Right cardiac atrium (tissue), 5 donors: ENCODE measurements around the gene CD163L1. TPM values are rescaled to one million over a fixed set of nuclear protein-coding genes. Genes with fewer than 3 reads are reported as not detected.
"Not testable (repeated sequence)": the region's sequence is repeated elsewhere in the genome, so short reads cannot be mapped to it uniquely, and the experiment has no call there.

Experiments used
- ATAC-seq, 2 donors: fragments of 200-7000 bp; cut with Tn5 transposase; one replicate each; pipeline versions ENCODE4 v1.8.0 to v1.9.1; 2020; ENCODE audit warnings: moderate library complexity in 2 of 2, mild to moderate bottlenecking in 1 of 2
- DNase-seq, 3 donors: peaks; one replicate each; pipeline ENCODE4 v3.0.0-alpha.2; 2020
- H3K27ac ChIP-seq: one replicate; pipeline ENCODE4 v1.5.1; 2013; ENCODE audit warnings: mild to moderate bottlenecking, low read length, control low read depth, moderate library complexity
- H3K27me3 ChIP-seq: one replicate; pipeline ENCODE4 v1.6.1; 2013; ENCODE audit not compliant: control insufficient read depth, insufficient read depth
- H3K4me1 ChIP-seq: one replicate; pipeline ENCODE4 v1.6.1; 2013; ENCODE audit warnings: low read length; ENCODE audit not compliant: control insufficient read depth, insufficient read depth
- H3K4me3 ChIP-seq: one replicate; pipeline ENCODE4 v1.5.1; 2013; ENCODE audit warnings: low read length, control low read depth
- H3K9me3 ChIP-seq: one replicate; pipeline ENCODE4 v1.6.1; 2013; ENCODE audit warnings: low read length; ENCODE audit not compliant: control insufficient read depth
- WGBS: extraction: QIAGEN DNeasy Blood & Tissue Kit; methylation state at CpG from one replicate; pipeline ENCODE4 v1.1.7; 2013; 5-methylcytosine and 5-hydroxymethylcytosine counted together
- intact Hi-C, 4 donors: fragments of 100-400 bp; cut with DNase I; formaldehyde crosslinking; loops; one replicate each; pipeline versions ENCODE4 v1.11.0 to v1.14.0; 2022 to 2023
- polyA plus RNA-seq: library from polyadenylated mRNA; stranded (reverse); fragments of 200-250 nt; gene quantifications from one replicate; pipeline ENCODE4 v1.2.3, GENCODE V29; 2013
- total RNA-seq, 4 donors: library from RNA; stranded (reverse); fragmentation: NEBNext Ultra II Directional; extraction: Animal tissue kit (Norgen Biotek cat#: 25700); gene quantifications; one replicate each; pipeline ENCODE4 v1.2.1, GENCODE V29; 2021
- donor health status: healthy with polysubstance abuse.
- donor health status: DM: no; HTN: yes; CAD: no.
- donor health status: DM: no; HTN: no; CAD: no.
- donor health status: DM: no; HTN: yes; CAD: no; lungs with severe emphysema.
- donor health status: DM: yes; HTN: yes; CAD: no.

Gene CD163L1
- total and polyA plus RNA-seq, 5 donors: 0.66 to 5.7 (median 3.7) TPM

- H3K27me3 ChIP-seq: no peaks in the 10 kb centered on the region
- ATAC-seq: no peak
- intact Hi-C loops: no loop called here
- WGBS: 79% methylated on average over 1 of the region's 1 CpG
- no peak for DNase-seq
- H3K27ac ChIP-seq: no peak overlapping the region
- H3K4me1 ChIP-seq: no peaks in the 10 kb centered on the region
- H3K4me3 ChIP-seq: no peak overlapping the region
- no peaks in the 10 kb centered on the region for H3K9me3 ChIP-seq
Measured at GRCh38 chr12:7448099-7448498, 4.1 kb upstream of the CD163L1 start.

- ATAC-seq: no peak
- Histone ChIP-seq H3K4me3 (no peak overlapping the region), H3K9me3 (no peaks in the 10 kb centered on the region), H3K4me1 (no peaks in the 10 kb centered on the region), H3K27me3 (no peaks in the 10 kb centered on the region), H3K27ac (no peak overlapping the region)
- intact Hi-C loops: no loop called here
- WGBS: 67% methylated on average over 4 of the region's 4 CpGs
- DNase-seq: no peak
Measured at GRCh38 chr12:7444537-7444936, 584 bp upstream of the CD163L1 start.

GRCh38 chr12:7441216-7441615 lies 2.7 kb downstream of the CD163L1 start:
- DNase-seq (no peak), ATAC-seq (no peak)
- 91% methylated on average over 1 of the region's 1 CpG for WGBS
- intact Hi-C loops: no loop called here
- no peaks in the 10 kb centered on the region for H3K9me3 ChIP-seq
- no peaks in the 10 kb centered on the region for H3K4me1 ChIP-seq
- no peak overlapping the region for H3K27ac ChIP-seq
- no peak overlapping the region for H3K4me3 ChIP-seq
- H3K27me3 ChIP-seq: no peaks in the 10 kb centered on the region

GRCh38 chr12:7439579-7440505 lies 4.1 kb downstream of the CD163L1 start:
- H3K27me3 ChIP-seq: no peaks in the 10 kb centered on the region
- intact Hi-C loops: no loop called here
- peak overlapping the region; percentile 28 for H3K4me3 ChIP-seq
- ATAC-seq (peak; percentile 71 to 82), DNase-seq (peak; percentile 41 to 65 (median 56))
- no peak overlapping the region for H3K27ac ChIP-seq
- WGBS: 13% methylated on average over 84 of the region's 84 CpGs
- no peaks in the 10 kb centered on the region for H3K9me3 ChIP-seq
- no peaks in the 10 kb centered on the region for H3K4me1 ChIP-seq

GRCh38 chr12:7438291-7438995 lies 5.5 kb downstream of the CD163L1 start:
- 83% methylated on average over 8 of the region's 8 CpGs for WGBS
- H3K27me3 ChIP-seq, H3K9me3 ChIP-seq, ATAC-seq, H3K4me1 ChIP-seq, DNase-seq, H3K27ac ChIP-seq, H3K4me3 ChIP-seq, intact Hi-C loops: not testable (repeated sequence)

- H3K9me3 ChIP-seq, H3K27me3 ChIP-seq, ATAC-seq, H3K4me3 ChIP-seq, H3K27ac ChIP-seq, H3K4me1 ChIP-seq, intact Hi-C loops, DNase-seq: not testable (repeated sequence)
- WGBS: 90% methylated on average over 3 of the region's 3 CpGs
Measured at GRCh38 chr12:7437494-7437893, 6.5 kb downstream of the CD163L1 start.

GRCh38 chr12:7434670-7435069 lies 9.3 kb downstream of the CD163L1 start:
- H3K27me3 ChIP-seq: no peaks in the 10 kb centered on the region
- H3K4me3 ChIP-seq: no peak overlapping the region
- ATAC-seq (no peak), DNase-seq (no peak)
- intact Hi-C loops: no loop called here
- H3K27ac ChIP-seq: no peak overlapping the region
- no peaks in the 10 kb centered on the region for H3K9me3 ChIP-seq
- no peaks in the 10 kb centered on the region for H3K4me1 ChIP-seq

GRCh38 chr12:7433276-7433822 lies 10.6 kb downstream of the CD163L1 start:
- whole genome bisulfite sequencing: 61% methylated on average over 6 of the region's 6 CpGs
- H3K4me3 ChIP-seq: no peak overlapping the region

GRCh38 chr12:7431993-7432685 lies 11.8 kb downstream of the CD163L1 start:
- 83% methylated on average over 5 of the region's 5 CpGs for WGBS
- intact Hi-C loops: no loop called here
- DNase-seq: no peak
- Histone ChIP-seq H3K27ac (no peak overlapping the region), H3K4me1 (no peaks in the 10 kb centered on the region), H3K4me3 (no peak overlapping the region), H3K9me3 (no peaks in the 10 kb centered on the region), H3K27me3 (no peaks in the 10 kb centered on the region)
- no peak for ATAC-seq

More at GRCh38 chr12:7433276-7433822, 10.6 kb downstream of the CD163L1 start:
- intact Hi-C loops: no loop called here
- H3K9me3 ChIP-seq: no peaks in the 10 kb centered on the region
- no peak overlapping the region for H3K27ac ChIP-seq
- no peak for ATAC-seq
- no peak for DNase-seq
- H3K27me3 ChIP-seq: no peaks in the 10 kb centered on the region
- no peaks in the 10 kb centered on the region for H3K4me1 ChIP-seq

- H3K4me1 ChIP-seq: no peaks in the 10 kb centered on the region
- WGBS: 72% methylated on average over 2 of the region's 2 CpGs
- H3K4me3 ChIP-seq: no peak overlapping the region
- H3K9me3 ChIP-seq: no peaks in the 10 kb centered on the region
- ATAC-seq (no peak), DNase-seq (no peak)
- intact Hi-C loops: no loop called here
- H3K27ac ChIP-seq: no peak overlapping the region
- no peaks in the 10 kb centered on the region for H3K27me3 ChIP-seq
Measured at GRCh38 chr12:7411343-7411742, 32.6 kb downstream of the CD163L1 start.

GRCh38 chr12:7404275-7404674 lies 39.7 kb downstream of the CD163L1 start:
- intact Hi-C loops: no loop called here
- H3K9me3 ChIP-seq: no peaks in the 10 kb centered on the region
- WGBS: 65% methylated on average over 2 of the region's 2 CpGs
- no peak for DNase-seq
- H3K27ac ChIP-seq: no peak overlapping the region
- H3K4me1 ChIP-seq: no peaks in the 10 kb centered on the region
- no peaks in the 10 kb centered on the region for H3K27me3 ChIP-seq
- ATAC-seq: no peak
- no peak overlapping the region for H3K4me3 ChIP-seq
